Heart left ventricle (tissue), 13 donors: ENCODE results near the gene TTPAL.
A peak's percentile ranks its signal among the peaks of the same experiment; 100 is the strongest.

Experiments
- CTCF ChIP-seq, 12 donors: fragments of 200-600 bp; sonication (generic) in 4 of 12; IDR thresholded peaks; one replicate each; pipeline versions ENCODE4 v1.5.0 to v1.8.0; 2018 to 2022; ENCODE audit warnings: antibody characterized with exemption in 12 of 12, mild to moderate bottlenecking in 5 of 12
- POLR2A ChIP-seq, 2 donors: fragments of 450-650 bp; IDR thresholded peaks; one replicate each; pipeline ENCODE4 v1.6.1; 2017; ENCODE audit warnings: antibody characterized with exemption in 2 of 2, mild to moderate bottlenecking in 2 of 2, moderate library complexity in 2 of 2
- donor health status: ischemic (EF 13 %, LVEDD 7.1; RV severe dilation, severe dysfunction).
- donor health status: DM: no; HTN: yes; CAD: no.
- donor health status: DM: no; HTN: no; CAD: no.
- donor health status: ischemic (EF 25% LVEDD 6.9; RV normal size, moderate dysfunction).
- donor health status: ischemic (EF 25% LVEDD 5.7; RV mildly dilated, moderate dysfunction).
- donor health status: ischemic (EF 35%, LVEDD 5.7; RV mildly dilated, moderate dysfunction).
- donor health status: nonischemic (EF 11% LVEDD 7.7; RV severe dilation, severe dysfunction).
- donor health status: DM: yes; HTN: yes; CAD: no.
- donor health status: PGD.
- donor health status: ischemic (EF 29% LVEDD 5.4; RV normal size, mild dysfunction).
- donor health status: nonischemic (EF 23%, LVEDD 6.1; RV moderate dilation, normal function).

GRCh38 chr20:44448753-44449546 lies 26.7 kb upstream of the TTPAL start:
- TF ChIP-seq POLR2A (IDR thresholded peaks at IDR 0.05): no peak
- TF ChIP-seq CTCF (IDR thresholded peaks at IDR 0.05): peak in 3 of 12 donors; percentile 8 to 11 (median 9)
